ENCODE results near the gene ASB18.
"Not testable (repeated sequence)": the region's sequence is repeated elsewhere in the genome, so short reads cannot be mapped to it uniquely, and the experiment has no call there.

Gene ASB18

GRCh38 chr2:236291476-236291875 lies 27.3 kb upstream of the ASB18 start:
- Histone ChIP-seq H2AFZ (ENCODE audit: low read length) (no peak overlapping the region), H3K4me1 (ENCODE audit: insufficient read depth, low read length, severe bottlenecking) (no peaks in the 10 kb centered on the region), H3K27ac (ENCODE audit: low read depth, low read length, poor library complexity, severe bottlenecking) (no peak overlapping the region), H3K27me3 (ENCODE audit: insufficient read depth, low read length) (no peaks in the 10 kb centered on the region), H4K20me1 (ENCODE audit: insufficient read depth, low read length) (no peaks in the 10 kb centered on the region), H3F3A (ENCODE audit: insufficient read depth, low read length) (no peaks in the 10 kb centered on the region), H3K4me3 (ENCODE audit: low read depth, low read length, poor library complexity, severe bottlenecking) (no peak overlapping the region), H3K9ac (ENCODE audit: low read length) (no peak overlapping the region), H3K36me3 (ENCODE audit: insufficient read depth, low read length) (no peaks in the 10 kb centered on the region), H3K4me2 (ENCODE audit: low read length) (no peak overlapping the region), H3K9me2 (ENCODE audit: low read depth, low read length) (no peaks in the 10 kb centered on the region), H3K79me2 (ENCODE audit: insufficient read depth, low read length) (no peaks in the 10 kb centered on the region), H3K9me3 (ENCODE audit: low read length) (no peaks in the 10 kb centered on the region)
- TF ChIP-seq CTCF (IDR thresholded peaks at IDR 0.05; ENCODE audit: low read length) (no peak), EZH2 (IDR thresholded peaks at IDR 0.05; ENCODE audit: borderline replicate concordance, low read length) (no peak)

GRCh38 chr2:236290742-236291425 lies 26.7 kb upstream of the ASB18 start:
- no peaks in the 10 kb centered on the region for H3K4me1 ChIP-seq (ENCODE audit: insufficient read depth, low read length, severe bottlenecking)
- H3K9me3 ChIP-seq (ENCODE audit: low read length) = no peaks in the 10 kb centered on the region
- no peak overlapping the region for H3K9ac ChIP-seq (ENCODE audit: low read length)
- H3F3A ChIP-seq (ENCODE audit: insufficient read depth, low read length) = no peaks in the 10 kb centered on the region
- no peak overlapping the region for H3K4me2 ChIP-seq (ENCODE audit: low read length)
- no peaks in the 10 kb centered on the region for H3K27me3 ChIP-seq (ENCODE audit: insufficient read depth, low read length)
- TF ChIP-seq CTCF (IDR thresholded peaks at IDR 0.05; ENCODE audit: low read length) = no peak
- no peak for TF ChIP-seq EZH2 (IDR thresholded peaks at IDR 0.05; ENCODE audit: borderline replicate concordance, low read length)
- H2AFZ ChIP-seq (ENCODE audit: low read length) = no peak overlapping the region
- no peaks in the 10 kb centered on the region for H3K36me3 ChIP-seq (ENCODE audit: insufficient read depth, low read length)
- no peaks in the 10 kb centered on the region for H3K9me2 ChIP-seq (ENCODE audit: low read depth, low read length)
- H3K27ac ChIP-seq (ENCODE audit: low read depth, low read length, poor library complexity, severe bottlenecking) = no peak overlapping the region
- H3K4me3 ChIP-seq (ENCODE audit: low read depth, low read length, poor library complexity, severe bottlenecking) = no peak overlapping the region
- H3K79me2 ChIP-seq (ENCODE audit: insufficient read depth, low read length) = no peaks in the 10 kb centered on the region
- H4K20me1 ChIP-seq (ENCODE audit: insufficient read depth, low read length) = no peaks in the 10 kb centered on the region

GRCh38 chr2:236289766-236290462 lies 25.7 kb upstream of the ASB18 start:
- Histone ChIP-seq H3F3A (ENCODE audit: insufficient read depth, low read length) (no peaks in the 10 kb centered on the region), H3K9me3 (ENCODE audit: low read length) (no peaks in the 10 kb centered on the region), H3K9me2 (ENCODE audit: low read depth, low read length) (no peaks in the 10 kb centered on the region), H3K27me3 (ENCODE audit: insufficient read depth, low read length) (no peaks in the 10 kb centered on the region), H3K79me2 (ENCODE audit: insufficient read depth, low read length) (no peaks in the 10 kb centered on the region), H3K4me1 (ENCODE audit: insufficient read depth, low read length, severe bottlenecking) (no peaks in the 10 kb centered on the region), H3K36me3 (ENCODE audit: insufficient read depth, low read length) (no peaks in the 10 kb centered on the region), H3K4me3 (ENCODE audit: low read depth, low read length, poor library complexity, severe bottlenecking) (no peak overlapping the region), H3K27ac (ENCODE audit: low read depth, low read length, poor library complexity, severe bottlenecking) (no peak overlapping the region), H2AFZ (ENCODE audit: low read length) (no peak overlapping the region), H3K9ac (ENCODE audit: low read length) (no peak overlapping the region), H3K4me2 (ENCODE audit: low read length) (no peak overlapping the region), H4K20me1 (ENCODE audit: insufficient read depth, low read length) (no peaks in the 10 kb centered on the region)
- TF ChIP-seq EZH2 (IDR thresholded peaks at IDR 0.05; ENCODE audit: borderline replicate concordance, low read length) = no peak
- no peak for TF ChIP-seq CTCF (IDR thresholded peaks at IDR 0.05; ENCODE audit: low read length)

- not testable (repeated sequence) for H3K9me2 ChIP-seq (ENCODE audit: low read depth, low read length); H3K4me1 ChIP-seq (ENCODE audit: insufficient read depth, low read length, severe bottlenecking); H3K9me3 ChIP-seq (ENCODE audit: low read length); H3K4me2 ChIP-seq (ENCODE audit: low read length); H3K27ac ChIP-seq (ENCODE audit: low read depth, low read length, poor library complexity, severe bottlenecking); H4K20me1 ChIP-seq (ENCODE audit: insufficient read depth, low read length); H2AFZ ChIP-seq (ENCODE audit: low read length); H3K79me2 ChIP-seq (ENCODE audit: insufficient read depth, low read length); H3F3A ChIP-seq (ENCODE audit: insufficient read depth, low read length); H3K9ac ChIP-seq (ENCODE audit: low read length); H3K36me3 ChIP-seq (ENCODE audit: insufficient read depth, low read length); H3K4me3 ChIP-seq (ENCODE audit: low read depth, low read length, poor library complexity, severe bottlenecking); H3K27me3 ChIP-seq (ENCODE audit: insufficient read depth, low read length)
Observed at GRCh38 chr2:236288373-236288772, 24.2 kb upstream of the ASB18 start.

Data from OCI-LY1 (cell line).